Measurements from ENCODE around the gene ABL1. TPM values are rescaled to one million over a fixed set of nuclear protein-coding genes. Genes with fewer than 3 reads are reported as not detected.

The ABL1 gene
- total and polyA plus RNA-seq, 2 of the 13 experiments (the other 11 are each of a cell fraction or from before 2014, with no cell fraction given): 10.8 to 20.4 TPM

DNA sequence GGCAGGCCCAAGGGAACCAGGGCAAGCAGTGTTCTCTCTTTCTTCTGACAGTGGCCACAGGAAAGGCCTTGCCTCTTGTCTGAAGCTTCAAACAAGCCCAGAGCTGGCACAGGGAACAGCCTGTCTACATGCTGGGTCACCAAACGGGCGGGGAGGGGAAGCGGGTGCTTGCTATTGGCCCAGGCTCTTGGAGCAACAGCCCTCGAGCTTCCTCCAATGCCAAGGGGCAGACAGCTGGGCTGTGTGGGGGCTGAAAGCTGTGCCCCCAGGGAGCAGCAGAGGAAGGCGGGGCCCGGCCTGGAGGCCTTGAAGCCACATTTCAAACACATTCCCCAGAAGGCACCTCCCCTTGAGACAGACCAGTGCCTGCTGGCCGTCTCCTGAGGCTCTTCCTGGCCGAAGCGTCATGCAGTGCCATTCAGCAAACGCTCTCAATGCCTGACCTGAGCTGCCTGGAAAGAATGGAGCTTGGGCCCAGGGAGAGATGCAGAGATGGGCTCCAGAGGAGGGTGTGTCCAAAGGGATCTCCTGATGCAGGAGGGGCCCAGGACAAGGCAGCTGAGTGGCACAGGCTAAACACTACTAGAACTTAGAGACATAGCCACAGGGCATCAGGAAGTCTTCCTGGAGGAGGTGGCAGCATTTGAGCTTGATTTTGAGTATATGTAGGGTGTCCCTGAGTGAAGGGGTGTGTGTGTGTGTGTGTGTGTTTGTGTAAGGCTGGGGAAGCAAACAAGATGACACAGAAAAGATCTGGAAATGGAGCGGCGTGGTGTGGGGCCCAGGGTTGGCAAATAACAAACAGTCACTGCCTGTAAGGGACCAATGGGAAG, 101.4 kb downstream of the ABL1 start (continued):
- no peak for TF ChIP-seq ZNF431 (CRISPR knock-in tag; IDR thresholded peaks at IDR 0.05; ENCODE audit: borderline replicate concordance, low read depth)
- TF ChIP-seq POLR2AphosphoS5 (IDR thresholded peaks at IDR 0.05; ENCODE audit: low read depth, low read length): no peak
- TF ChIP-seq, protein P1, sequence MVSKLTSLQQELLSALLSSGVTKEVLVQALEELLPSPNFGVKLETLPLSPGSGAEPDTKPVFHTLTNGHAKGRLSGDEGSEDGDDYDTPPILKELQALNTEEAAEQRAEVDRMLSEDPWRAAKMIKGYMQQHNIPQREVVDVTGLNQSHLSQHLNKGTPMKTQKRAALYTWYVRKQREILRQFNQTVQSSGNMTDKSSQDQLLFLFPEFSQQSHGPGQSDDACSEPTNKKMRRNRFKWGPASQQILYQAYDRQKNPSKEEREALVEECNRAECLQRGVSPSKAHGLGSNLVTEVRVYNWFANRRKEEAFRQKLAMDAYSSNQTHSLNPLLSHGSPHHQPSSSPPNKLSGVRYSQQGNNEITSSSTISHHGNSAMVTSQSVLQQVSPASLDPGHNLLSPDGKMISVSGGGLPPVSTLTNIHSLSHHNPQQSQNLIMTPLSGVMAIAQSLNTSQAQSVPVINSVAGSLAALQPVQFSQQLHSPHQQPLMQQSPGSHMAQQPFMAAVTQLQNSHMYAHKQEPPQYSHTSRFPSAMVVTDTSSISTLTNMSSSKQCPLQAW (CRISPR knock-in tag; IDR thresholded peaks at IDR 0.05): no peak
- TF ChIP-seq ZNF329 (CRISPR knock-in tag; IDR thresholded peaks at IDR 0.05; ENCODE audit: low read depth): no peak
- TF ChIP-seq RFX5 (IDR thresholded peaks at IDR 0.05; ENCODE audit: low read depth, low read length): no peak
- no peak for TF ChIP-seq ZNF816 (CRISPR knock-in tag; IDR thresholded peaks at IDR 0.05; ENCODE audit: borderline replicate concordance)
- no peak for TF ChIP-seq ZNF891 (CRISPR knock-in tag; IDR thresholded peaks at IDR 0.05)
- no peak for TF ChIP-seq NFE2L2 (IDR thresholded peaks at IDR 0.05; ENCODE audit: low read length)
- TF ChIP-seq MBD4 (IDR thresholded peaks at IDR 0.05; ENCODE audit: borderline replicate concordance, low read length): no peak
- TF ChIP-seq, protein P2, sequence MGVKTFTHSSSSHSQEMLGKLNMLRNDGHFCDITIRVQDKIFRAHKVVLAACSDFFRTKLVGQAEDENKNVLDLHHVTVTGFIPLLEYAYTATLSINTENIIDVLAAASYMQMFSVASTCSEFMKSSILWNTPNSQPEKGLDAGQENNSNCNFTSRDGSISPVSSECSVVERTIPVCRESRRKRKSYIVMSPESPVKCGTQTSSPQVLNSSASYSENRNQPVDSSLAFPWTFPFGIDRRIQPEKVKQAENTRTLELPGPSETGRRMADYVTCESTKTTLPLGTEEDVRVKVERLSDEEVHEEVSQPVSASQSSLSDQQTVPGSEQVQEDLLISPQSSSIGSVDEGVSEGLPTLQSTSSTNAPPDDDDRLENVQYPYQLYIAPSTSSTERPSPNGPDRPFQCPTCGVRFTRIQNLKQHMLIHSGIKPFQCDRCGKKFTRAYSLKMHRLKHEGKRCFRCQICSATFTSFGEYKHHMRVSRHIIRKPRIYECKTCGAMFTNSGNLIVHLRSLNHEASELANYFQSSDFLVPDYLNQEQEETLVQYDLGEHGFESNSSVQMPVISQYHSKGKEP (CRISPR knock-in tag; IDR thresholded peaks at IDR 0.05): no peak
- no peak for TF ChIP-seq ERF (CRISPR knock-in tag; IDR thresholded peaks at IDR 0.05)
- TF ChIP-seq, protein P3, sequence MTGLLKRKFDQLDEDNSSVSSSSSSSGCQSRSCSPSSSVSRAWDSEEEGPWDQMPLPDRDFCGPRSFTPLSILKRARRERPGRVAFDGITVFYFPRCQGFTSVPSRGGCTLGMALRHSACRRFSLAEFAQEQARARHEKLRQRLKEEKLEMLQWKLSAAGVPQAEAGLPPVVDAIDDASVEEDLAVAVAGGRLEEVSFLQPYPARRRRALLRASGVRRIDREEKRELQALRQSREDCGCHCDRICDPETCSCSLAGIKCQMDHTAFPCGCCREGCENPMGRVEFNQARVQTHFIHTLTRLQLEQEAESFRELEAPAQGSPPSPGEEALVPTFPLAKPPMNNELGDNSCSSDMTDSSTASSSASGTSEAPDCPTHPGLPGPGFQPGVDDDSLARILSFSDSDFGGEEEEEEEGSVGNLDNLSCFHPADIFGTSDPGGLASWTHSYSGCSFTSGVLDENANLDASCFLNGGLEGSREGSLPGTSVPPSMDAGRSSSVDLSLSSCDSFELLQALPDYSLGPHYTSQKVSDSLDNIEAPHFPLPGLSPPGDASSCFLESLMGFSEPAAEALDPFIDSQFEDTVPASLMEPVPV (CRISPR knock-in tag; IDR thresholded peaks at IDR 0.05): no peak
- no peak for TF ChIP-seq SMAD3 (CRISPR knock-in tag; IDR thresholded peaks at IDR 0.05)
- TF ChIP-seq ZNF326 (CRISPR knock-in tag; IDR thresholded peaks at IDR 0.05; ENCODE audit: borderline replicate concordance): no peak
- 0 out of 2 replicates have a peak, but pooled peaks have one; percentile 27 for TF ChIP-seq BORCS8-MEF2B (CRISPR knock-in tag; IDR thresholded peaks at IDR 0.05)
- TF ChIP-seq ZNF720 (CRISPR knock-in tag; IDR thresholded peaks at IDR 0.05): no peak
- TF ChIP-seq ZBTB7B (CRISPR knock-in tag; IDR thresholded peaks at IDR 0.05): no peak
- no peak for TF ChIP-seq ZNF331 (CRISPR knock-in tag; IDR thresholded peaks at IDR 0.05)
- TF ChIP-seq, protein P4, sequence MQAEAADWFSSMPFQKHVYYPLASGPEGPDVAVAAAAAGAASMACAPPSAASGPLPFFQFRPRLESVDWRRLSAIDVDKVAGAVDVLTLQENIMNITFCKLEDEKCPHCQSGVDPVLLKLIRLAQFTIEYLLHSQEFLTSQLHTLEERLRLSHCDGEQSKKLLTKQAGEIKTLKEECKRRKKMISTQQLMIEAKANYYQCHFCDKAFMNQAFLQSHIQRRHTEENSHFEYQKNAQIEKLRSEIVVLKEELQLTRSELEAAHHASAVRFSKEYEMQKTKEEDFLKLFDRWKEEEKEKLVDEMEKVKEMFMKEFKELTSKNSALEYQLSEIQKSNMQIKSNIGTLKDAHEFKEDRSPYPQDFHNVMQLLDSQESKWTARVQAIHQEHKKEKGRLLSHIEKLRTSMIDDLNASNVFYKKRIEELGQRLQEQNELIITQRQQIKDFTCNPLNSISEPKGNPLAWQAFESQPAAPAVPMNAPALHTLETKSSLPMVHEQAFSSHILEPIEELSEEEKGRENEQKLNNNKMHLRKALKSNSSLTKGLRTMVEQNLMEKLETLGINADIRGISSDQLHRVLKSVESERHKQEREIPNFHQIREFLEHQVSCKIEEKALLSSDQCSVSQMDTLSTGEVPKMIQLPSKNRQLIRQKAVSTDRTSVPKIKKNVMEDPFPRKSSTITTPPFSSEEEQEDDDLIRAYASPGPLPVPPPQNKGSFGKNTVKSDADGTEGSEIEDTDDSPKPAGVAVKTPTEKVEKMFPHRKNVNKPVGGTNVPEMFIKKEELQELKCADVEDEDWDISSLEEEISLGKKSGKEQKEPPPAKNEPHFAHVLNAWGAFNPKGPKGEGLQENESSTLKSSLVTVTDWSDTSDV (CRISPR knock-in tag; IDR thresholded peaks at IDR 0.05): no peak
- no peak for TF ChIP-seq ARID2 (CRISPR knock-in tag; IDR thresholded peaks at IDR 0.05; ENCODE audit: borderline replicate concordance)
- TF ChIP-seq ZNF430 (CRISPR knock-in tag; IDR thresholded peaks at IDR 0.05): no peak
- no peak for TF ChIP-seq HMG20A (CRISPR knock-in tag; IDR thresholded peaks at IDR 0.05; ENCODE audit: borderline replicate concordance)
- TF ChIP-seq KLF11 (CRISPR knock-in tag; IDR thresholded peaks at IDR 0.05): no peak

Measured in HepG2 (cell line).